GM15510 (cell line): ENCODE results near the gene NTN4.

Experiments
- POLR2A ChIP-seq: IDR thresholded peaks from 3 replicates; pipeline ENCODE4 v1.6.1; 2011; ENCODE audit warnings: borderline replicate concordance; ENCODE audit not compliant: insufficient read length; ENCODE audit errors: extremely low read depth

The NTN4 gene

DNA sequence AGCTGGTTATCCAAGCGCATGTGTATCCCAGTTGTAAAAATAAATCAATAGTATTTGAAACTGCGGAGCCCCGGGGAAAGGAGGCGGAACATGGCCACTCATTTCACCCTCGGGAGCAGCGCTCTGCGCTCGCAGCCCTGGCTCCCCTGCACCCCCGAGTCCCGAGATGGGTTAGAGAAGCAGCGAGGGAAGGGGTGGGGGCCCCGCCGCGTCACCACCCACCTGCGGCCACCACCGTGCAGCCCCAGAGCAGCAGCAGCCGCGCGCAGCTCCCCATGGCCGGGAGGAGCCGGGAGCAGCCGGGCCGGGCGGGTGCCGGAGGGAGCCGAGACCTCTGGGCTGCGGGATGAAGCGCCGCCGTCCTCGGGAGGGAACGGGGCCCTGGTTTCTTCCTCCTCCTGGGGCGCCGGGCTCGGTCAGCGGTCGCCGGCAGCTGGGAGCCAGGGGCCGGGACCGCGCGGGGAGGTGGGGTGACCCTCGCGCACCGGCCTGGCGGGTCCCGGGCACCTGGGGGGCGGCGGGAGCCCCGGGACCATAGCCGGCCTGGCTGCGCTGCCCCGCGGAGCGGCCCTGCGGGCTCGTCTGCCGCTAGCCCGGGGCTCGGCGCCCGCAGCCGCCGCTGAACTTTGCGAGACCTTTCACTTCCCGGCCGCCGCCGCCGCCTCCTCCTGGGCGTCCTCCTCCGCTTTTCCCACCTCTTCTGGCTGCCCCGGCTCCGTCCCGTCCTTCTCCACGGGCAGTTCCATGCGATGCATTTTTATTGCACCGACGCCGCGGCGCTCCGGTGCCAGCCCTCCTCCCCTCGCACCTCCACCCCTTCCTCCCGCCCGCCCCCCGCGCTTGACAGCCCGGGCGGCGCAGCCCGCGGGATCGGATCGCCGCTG, at the start of gene NTN4:
Gene NTN4 (minus strand): TSS at position 732 of the 884 bp plus-strand sequence. CDS start 455 bp downstream, at position 277.
- TF ChIP-seq POLR2A = no peak

DNA sequence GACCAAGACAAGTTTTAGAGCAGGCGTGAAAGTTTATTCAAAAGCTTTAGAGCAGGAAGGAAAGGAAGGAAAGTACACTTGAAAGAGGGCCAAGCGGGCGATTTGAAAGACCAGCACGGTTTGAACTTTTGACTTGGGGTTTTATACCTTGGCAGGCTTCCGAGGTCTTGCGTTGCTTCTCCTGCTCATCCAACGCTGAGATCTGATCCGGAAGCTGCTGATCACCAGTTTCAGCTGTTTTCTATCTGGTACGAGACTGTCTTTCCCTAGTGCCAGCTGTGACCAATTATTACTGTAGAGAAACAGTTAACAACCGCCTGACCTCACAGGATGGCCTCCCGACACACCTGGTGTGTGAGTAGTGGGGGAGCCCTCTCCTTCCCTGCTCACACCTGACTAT, 47.6 kb upstream of the NTN4 start:
- TF ChIP-seq POLR2A = no peak

- TF ChIP-seq POLR2A = no peak
Observed at GRCh38 chr12:95837240-95838038, 46.9 kb upstream of the NTN4 start.

DNA sequence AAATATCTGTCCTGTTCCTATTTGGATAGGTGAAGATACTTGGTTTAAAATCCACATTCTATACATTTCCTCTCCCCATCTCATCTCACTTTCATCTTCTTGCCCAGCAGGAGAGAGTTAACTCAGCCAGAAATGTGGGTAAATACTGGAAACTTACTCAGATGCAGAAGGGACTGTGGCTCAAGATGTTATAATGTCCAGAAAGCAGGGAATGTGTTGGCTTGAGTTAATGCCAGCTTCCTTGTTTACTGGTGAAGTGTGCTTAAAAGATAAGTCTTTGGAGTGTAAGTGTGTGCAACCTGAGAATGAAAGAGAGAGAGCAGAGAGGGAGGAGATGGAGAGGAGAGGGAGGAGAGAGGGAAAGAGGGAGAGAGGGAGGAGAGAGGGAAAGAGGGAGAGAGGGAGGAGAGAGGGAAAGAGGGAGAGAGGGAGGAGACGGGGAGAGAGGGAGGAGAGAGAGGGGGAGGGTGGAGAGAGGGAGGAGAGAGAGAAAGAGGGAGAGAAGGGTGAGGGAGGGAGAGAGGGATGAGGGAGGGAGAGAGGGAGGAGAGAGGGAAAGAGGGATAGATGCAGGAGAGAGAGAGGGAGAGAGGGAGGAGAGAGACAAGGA, 46.2 kb upstream of the NTN4 start:
- no peak for TF ChIP-seq POLR2A

DNA sequence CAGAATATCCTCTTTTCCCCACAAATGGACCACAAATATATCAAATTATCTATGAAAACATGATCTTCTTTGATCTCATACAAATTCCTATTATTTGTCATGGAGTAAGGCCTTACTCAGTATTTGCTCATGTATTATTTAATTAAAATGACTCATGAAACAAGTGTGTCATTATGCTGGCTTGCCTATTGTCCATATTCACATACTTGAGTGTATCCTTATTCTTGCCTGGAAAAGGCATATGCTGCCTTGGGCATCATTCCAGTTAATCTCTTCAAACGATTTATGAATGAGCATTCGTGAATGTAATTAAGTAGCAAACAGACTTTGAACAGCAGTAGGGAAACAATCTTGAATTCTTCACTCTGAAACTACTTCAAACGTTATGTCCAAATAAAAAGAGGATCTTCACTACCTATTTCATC, 45.6 kb upstream of the NTN4 start:
- TF ChIP-seq POLR2A = no peak

DNA sequence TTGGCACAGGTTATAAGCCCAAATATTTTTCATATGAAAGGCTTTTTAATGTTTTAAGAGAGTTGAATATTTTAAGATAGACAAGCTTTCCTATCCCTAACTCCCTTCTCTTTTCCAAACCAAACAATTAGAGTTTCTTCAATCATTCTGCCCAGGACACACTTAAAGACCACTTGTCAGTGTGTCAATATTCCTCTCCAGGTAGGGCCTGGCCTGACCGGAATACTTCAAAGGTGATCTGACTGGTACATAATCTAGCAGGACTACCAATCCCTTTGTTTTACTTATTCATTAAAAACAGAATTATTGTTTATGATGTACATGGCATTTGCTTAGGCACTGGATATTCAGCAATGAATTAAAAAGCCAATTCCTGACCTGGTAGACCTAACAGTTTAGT, 44.0 kb upstream of the NTN4 start:
- no peak for TF ChIP-seq POLR2A

DNA sequence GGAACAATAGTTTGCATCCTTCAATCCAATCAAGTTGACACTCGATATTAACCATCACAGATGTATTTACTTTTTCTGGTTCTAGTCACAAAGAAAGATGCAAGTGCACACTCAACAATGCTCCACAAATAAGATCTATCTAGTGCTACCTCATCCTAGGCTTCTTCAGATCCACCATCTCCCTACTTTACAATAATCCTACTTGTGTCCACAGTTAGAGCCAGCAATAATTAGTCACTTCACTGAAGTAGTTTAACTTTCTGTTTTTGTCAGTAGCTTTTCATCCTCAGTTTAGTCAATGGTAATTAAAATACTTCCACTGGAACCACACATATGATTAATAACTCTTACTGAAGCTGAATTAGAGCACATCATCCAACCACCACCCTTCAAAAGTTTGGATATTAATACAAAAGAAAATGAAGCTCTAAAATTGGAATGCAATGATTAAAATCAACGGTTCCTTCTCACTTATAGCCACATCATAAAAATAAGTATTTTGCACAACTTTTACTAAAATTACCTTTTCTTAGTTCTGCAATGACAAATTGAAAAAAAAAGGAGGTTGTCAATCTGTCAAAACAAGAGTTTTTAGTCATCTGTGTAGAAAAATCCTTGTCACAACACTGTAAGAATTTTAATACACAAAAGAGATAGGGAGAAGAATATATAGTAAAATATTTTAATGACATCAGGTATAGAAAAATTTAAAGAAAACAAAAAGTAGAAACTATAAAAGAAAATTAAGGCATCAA, 39.9 kb upstream of the NTN4 start:
- TF ChIP-seq POLR2A = no peak

DNA sequence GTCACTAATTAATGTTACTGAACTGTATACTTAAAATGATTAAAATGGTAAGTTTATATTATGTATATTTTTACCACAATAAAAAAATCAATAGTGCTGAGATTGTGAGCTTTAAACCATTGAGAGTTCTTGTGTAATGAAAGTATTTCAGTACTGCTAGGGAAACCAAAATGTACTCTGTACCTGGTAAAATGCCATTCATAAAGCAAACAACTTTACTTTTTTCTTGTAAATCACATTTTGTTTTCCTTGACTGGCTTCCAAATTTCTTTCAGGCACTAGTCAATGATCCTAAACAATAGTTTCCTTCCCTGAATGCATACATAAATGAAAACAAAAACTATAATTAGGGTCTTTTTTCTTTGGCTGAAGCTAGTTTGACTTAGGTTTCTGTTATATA, 38.8 kb upstream of the NTN4 start:
- TF ChIP-seq POLR2A = no peak

DNA sequence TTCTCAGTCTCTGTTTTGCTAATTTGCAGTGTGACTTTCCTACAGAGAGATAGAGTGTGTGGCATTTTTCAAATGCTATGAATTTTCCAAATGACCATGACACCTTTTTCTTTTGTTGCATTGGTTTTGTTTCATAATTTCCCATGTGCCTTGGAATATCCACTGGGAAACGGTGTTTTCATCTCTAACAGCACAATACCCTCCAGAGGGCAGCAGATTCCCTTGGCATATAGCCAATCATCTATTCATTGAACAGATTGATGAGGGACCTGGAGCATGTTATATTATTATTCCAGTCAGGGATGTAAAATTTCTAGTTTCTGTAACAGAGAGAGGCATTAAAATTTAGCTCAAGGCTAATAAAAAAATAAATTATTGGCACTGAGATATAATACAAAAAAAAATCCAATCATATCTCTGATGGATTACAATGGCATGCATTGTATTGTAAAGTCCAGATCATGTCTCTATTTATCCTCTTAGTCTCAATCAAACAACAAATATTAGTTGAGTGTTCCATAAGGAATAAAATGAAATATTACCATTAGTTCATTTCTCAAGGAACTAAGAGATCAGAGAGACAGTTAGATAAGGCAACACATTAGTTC, 29.6 kb upstream of the NTN4 start:
- no peak for TF ChIP-seq POLR2A

- TF ChIP-seq POLR2A = no peak
Observed at GRCh38 chr12:95815632-95816212, 25.2 kb upstream of the NTN4 start.

DNA sequence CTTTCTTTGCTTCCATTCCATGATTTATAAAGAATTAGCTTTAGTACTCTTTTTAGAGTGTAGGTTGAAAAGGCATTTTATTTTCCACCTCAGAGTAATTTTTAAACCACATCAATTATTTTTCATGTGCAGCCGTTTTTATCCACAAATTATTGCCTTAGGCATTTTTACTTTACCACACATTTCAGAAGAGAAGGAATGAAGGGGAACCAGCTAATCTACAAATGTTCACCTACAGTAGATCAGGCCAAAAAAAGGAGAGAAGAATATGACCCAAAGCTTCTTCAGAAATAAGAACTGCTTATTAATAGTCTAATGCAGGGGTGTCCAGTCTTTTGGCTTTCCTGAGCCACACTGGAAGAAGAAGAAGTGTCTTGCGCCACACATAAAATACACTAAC, 19.8 kb upstream of the NTN4 start:
- TF ChIP-seq POLR2A = no peak

DNA sequence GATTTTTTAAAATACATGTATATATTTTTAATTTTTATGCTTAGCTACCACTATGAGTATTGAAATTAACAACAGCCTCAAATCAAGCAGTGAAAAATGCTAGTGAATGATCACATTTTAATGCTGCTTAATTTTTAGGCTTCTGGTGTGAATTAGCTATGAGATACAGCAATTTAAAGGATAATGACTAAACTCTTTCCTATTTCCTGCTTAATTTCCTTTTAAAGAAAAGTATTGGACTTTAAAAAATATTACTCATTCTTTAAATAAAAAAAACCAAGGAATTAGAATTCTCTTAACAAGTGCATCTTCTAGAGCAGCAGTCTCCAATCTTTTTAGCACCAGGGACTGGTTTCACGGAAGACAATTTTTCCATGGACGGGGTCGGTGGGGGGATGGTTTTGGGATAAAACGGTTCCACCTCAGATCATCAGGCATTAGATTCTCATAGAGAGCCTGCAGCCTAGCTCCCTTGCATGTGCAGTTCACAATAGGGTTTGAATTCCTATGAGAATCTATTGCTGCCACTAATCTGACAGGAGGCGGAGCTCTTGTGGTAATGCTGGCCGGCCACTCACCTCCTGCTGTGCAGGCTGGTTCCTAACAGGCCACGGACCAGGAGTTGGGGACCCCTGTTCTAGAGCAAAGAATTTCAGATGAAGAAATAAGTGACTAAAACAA, 18.6 kb upstream of the NTN4 start:
- no peak for TF ChIP-seq POLR2A

DNA sequence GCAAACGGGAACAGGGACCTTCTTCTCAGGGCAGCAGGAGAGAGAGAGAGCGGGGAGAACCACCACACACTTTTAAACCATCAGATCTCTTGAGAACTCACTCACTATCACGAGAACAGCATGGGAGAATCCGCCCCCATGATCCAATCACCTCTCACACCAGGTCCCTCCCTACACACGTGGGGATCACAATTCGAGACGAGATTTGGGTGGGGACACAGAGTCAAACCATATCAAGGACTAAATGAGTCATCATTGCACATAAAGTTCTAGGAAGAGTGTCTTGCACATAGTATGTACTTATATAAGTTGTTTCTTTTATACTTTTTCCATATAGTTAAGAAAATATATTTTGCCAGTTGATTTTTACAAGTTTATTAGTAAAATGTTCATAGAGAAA, 17.6 kb upstream of the NTN4 start:
- no peak for TF ChIP-seq POLR2A
